ENCODE measurements around the gene CERS6. TPM values are rescaled to one million over a fixed set of nuclear protein-coding genes. Genes with fewer than 3 reads are reported as not detected.

The CERS6 gene
- total RNA-seq, 4 donors from 2014 or later: 17.6 to 31.1 (median 24.1) TPM

GRCh38 chr2:168441214-168441872 is 14.7 kb upstream of the CERS6 start:
- Histone ChIP-seq H3K9me3 (peaks cover 0 to 6% (median 0%) of the 10 kb centered on the region in 3 donors), H3K27ac (no peak overlapping the region), H3K4me1 (peaks cover 0 to 4% (median 0%) of the 10 kb centered on the region in 3 donors), H3K36me3 (no peaks in the 10 kb centered on the region), H3K27me3 (no peaks in the 10 kb centered on the region), H3K4me3 (no peak overlapping the region)
- TF ChIP-seq CTCF (IDR thresholded peaks at IDR 0.05) (no peak), POLR2A (IDR thresholded peaks at IDR 0.05) (no peak)
- 86 to 91% methylated on average over 6 of the region's 6 CpGs for WGBS, 2 donors
- DNase-seq: no peak
- intact Hi-C loops (cut with DNase I): no loop called here

- no peak for TF ChIP-seq POLR2A (IDR thresholded peaks at IDR 0.05)
- TF ChIP-seq CTCF (IDR thresholded peaks at IDR 0.05): peak in 1 of 6 experiments; percentile 31
- peaks cover 0 to 6% (median 0%) of the 10 kb centered on the region in 3 donors for H3K9me3 ChIP-seq
- H3K27me3 ChIP-seq: no peaks in the 10 kb centered on the region
- intact Hi-C loops (cut with DNase I): no loop called here
- no peak overlapping the region for H3K4me3 ChIP-seq
- peaks cover 0 to 4% (median 0%) of the 10 kb centered on the region in 3 donors for H3K4me1 ChIP-seq
- no peaks in the 10 kb centered on the region for H3K36me3 ChIP-seq
- H3K27ac ChIP-seq: no peak overlapping the region
- DNase-seq: no peak
Measured at GRCh38 chr2:168443818-168444217, 12.3 kb upstream of the CERS6 start.

GRCh38 chr2:168445960-168446359 is 10.1 kb upstream of the CERS6 start:
- H3K27me3 ChIP-seq: no peaks in the 10 kb centered on the region
- no peaks in the 10 kb centered on the region for H3K4me1 ChIP-seq
- no peak overlapping the region for H3K27ac ChIP-seq
- no peak for TF ChIP-seq CTCF (IDR thresholded peaks at IDR 0.05)
- no peak for TF ChIP-seq POLR2A (IDR thresholded peaks at IDR 0.05)
- no peaks in the 10 kb centered on the region for H3K36me3 ChIP-seq
- no peak overlapping the region for H3K4me3 ChIP-seq
- no peak for DNase-seq
- intact Hi-C loops (cut with DNase I): no loop called here
- peaks cover 0 to 6% (median 0%) of the 10 kb centered on the region in 3 donors for H3K9me3 ChIP-seq
- 93 to 96% methylated on average over 2 of the region's 2 CpGs for WGBS, 2 donors

GRCh38 chr2:168448980-168449379 is 7.1 kb upstream of the CERS6 start:
- no peak for TF ChIP-seq CTCF (IDR thresholded peaks at IDR 0.05)
- no peak for TF ChIP-seq POLR2A (IDR thresholded peaks at IDR 0.05)
- DNase-seq: no peak
- no peak overlapping the region for H3K4me3 ChIP-seq
- H3K4me1 ChIP-seq: no peaks in the 10 kb centered on the region
- peaks cover 0 to 6% (median 0%) of the 10 kb centered on the region in 3 donors for H3K9me3 ChIP-seq
- H3K36me3 ChIP-seq: no peaks in the 10 kb centered on the region
- intact Hi-C loops (cut with DNase I): no loop called here
- no peaks in the 10 kb centered on the region for H3K27me3 ChIP-seq
- H3K27ac ChIP-seq: no peak overlapping the region

- Histone ChIP-seq H3K4me3 (no peak overlapping the region), H3K27me3 (no peaks in the 10 kb centered on the region), H3K27ac (no peak overlapping the region), H3K9me3 (peaks cover 0 to 6% (median 1%) of the 10 kb centered on the region in 3 donors), H3K36me3 (no peaks in the 10 kb centered on the region), H3K4me1 (no peaks in the 10 kb centered on the region)
- 57 to 70% methylated on average over 3 of the region's 3 CpGs for WGBS, 2 donors
- intact Hi-C loops (cut with DNase I): no loop called here
- no peak for DNase-seq
- TF ChIP-seq POLR2A (IDR thresholded peaks at IDR 0.05): no peak
- TF ChIP-seq CTCF (IDR thresholded peaks at IDR 0.05): no peak
Measured at GRCh38 chr2:168449419-168449818, 6.7 kb upstream of the CERS6 start.

All from esophagus squamous epithelium (tissue), 5 donors.